Measurements from ENCODE around the gene AOC1.
"Not testable (repeated sequence)": the region's sequence is repeated elsewhere in the genome, so short reads cannot be mapped to it uniquely, and the experiment has no call there.

- TF ChIP-seq CTCF, POLR2A (IDR thresholded peaks at IDR 0.05): not testable (repeated sequence)
Observed at GRCh38 chr7:150910305-150910995, 58.1 kb downstream of the AOC1 start.
